Glomerular visceral epithelial cell (primary cell): ENCODE results near the gene KLC4.
"Not testable (repeated sequence)": the region's sequence is repeated elsewhere in the genome, so short reads cannot be mapped to it uniquely, and the experiment has no call there.

Experiments used
- DNase-seq: peaks from one replicate; pipeline ENCODE4 v3.0.0-alpha.2; 2016; ENCODE audit errors: extremely low spot score

Gene KLC4

DNA sequence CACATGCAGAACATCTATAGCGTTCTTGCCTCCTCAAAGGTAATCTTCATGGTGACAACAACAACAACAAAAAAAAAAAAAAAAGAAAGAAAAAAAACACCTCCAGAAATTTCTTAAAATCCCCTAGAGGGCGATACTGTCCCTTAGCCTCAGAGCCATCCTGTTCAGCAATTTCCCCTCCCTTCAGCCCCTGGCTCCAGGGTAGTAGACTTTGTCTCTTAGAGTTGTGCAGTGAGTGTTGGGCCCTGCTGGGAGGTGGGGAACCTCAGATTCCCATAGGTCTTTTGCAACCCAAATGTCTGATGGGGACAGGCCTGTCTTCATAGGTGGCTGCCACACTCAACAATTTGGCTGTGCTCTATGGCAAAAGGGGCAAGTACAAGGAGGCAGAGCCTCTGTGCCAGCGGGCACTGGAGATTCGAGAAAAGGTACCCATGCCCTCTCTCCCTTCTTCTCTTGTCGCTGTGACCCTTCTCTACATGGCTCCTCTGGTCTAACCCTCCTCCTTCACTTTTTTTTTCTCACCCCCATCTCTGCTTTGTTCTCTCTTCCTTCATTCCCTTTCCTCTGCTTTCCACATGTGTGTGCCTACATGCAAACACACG, 10.7 kb downstream of the KLC4 start:
- peak; percentile 67 for DNase-seq

DNA sequence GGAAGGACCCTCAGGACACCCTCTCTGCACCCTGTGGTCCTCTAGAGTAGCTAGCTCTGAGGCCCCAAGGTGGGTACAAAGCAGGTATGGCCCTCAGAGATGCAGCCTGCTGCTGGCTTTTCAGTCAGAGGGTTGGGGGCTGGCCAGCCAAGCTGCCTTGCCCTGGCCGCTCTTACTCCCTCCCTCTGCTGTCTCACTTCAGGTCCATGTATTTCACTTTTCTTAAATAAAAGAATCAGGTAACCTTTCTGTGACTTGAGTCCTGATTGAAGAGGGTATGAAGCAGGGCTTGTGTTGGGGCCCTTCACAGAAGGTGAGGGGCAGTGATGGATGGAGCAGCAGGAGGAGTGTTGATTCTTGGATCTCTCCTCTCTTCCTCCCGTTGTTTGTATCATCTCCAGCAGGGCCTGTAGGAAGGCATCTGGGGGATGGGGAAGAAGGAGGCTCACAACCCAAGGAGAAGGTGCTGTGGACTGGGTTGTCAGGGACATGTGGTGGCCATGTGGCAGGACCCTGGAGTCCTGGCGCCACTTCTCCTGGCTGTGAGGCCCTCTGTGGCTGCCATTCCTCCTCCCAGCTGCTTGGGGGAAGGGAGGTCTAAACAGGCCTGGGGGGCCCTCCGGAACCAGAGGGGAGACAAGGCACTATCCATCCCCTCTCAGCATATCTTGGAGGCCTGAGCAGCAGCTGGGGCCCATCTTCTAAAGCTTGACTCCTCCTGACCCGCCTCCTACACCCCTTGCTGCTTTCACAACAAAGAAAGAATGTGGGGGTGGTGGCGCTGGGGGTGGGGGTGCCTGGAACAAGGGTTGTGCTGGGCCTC, 15.6 kb downstream of the KLC4 start:
- DNase-seq = no peak

DNA sequence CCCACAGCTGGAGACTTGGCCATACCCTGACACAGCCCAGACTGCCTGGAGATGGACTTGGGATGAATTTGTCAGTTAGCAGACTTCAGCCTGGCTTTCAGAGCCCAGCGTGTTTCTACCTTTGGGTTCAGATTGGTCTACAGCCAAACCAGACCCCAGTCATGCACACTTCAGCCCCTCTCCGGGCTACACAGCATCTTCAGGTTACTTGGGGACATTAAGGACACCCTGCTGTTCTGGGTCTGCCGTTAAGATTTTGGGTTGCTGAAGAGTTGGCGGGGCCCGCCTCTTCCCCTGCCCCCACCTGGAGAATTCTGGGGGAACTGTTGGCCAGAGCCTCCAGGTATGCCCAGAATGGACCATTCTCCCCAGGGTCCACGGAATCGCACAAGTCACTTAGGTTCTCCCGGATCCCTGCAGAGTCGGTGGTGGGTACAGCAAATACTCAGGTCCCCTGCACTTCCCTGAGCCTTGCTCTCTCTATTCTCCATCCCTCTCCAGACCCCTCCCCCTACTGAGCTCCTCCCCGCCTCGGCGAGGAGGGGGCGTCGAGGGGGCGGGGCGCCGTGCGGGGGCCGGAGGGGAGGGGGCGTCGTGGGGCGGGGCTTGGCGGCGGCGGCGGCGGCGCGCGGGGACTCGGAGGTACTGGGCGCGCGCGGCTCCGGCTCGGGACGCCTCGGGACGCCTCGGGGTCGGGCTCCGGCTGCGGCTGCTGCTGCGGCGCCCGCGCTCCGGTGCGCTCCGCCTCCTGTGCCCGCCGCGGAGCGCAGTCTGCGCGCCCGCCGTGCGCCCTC, 16.4 kb downstream of the KLC4 start, which contains the start of gene PTK7:
Gene PTK7 (plus strand): TSS at position 645 of the 794 bp plus-strand sequence. CDS start 175 bp downstream, outside the sequence.
- DNase-seq = peak; percentile 78

DNA sequence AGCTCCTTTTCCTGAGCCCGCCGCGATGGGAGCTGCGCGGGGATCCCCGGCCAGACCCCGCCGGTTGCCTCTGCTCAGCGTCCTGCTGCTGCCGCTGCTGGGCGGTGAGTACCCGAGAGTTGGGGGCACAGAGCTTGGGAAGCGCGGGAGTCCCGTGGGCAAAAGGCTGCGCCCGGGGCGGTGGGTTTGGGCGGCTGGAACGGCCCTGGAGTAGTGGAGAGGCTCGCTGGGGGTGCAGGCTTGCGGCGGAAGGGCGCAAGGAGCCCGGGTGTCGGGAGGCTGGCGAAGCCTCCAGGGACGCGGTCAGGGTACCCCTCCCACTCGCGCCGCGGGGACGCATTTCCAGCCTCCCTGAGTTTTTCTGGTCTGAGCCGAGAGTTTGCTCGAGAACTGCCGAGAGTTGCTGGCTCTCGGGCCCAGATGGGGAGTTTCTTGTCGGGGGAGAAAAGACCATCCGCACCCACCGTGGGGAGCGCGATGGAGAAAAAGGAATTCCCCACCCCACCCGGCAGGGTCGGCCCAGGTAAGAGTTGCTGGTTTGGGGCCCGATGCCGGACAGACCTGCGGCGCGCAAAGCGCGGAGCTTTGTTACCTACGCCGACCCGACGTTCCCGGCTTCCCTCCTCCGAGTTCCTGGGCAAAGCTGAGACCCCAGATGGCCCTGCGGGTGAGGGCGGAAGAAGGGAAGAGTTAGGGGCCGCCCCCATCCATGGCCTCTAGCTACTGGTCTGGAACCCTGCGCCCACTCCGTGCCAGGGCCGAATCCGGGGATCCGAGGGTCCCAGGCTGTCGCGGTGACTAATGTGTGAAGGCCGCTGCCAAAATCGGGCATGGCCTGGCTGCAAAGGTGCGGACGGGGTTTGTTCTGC, 17.3 kb downstream of the KLC4 start:
- peak; percentile 62 for DNase-seq

DNA sequence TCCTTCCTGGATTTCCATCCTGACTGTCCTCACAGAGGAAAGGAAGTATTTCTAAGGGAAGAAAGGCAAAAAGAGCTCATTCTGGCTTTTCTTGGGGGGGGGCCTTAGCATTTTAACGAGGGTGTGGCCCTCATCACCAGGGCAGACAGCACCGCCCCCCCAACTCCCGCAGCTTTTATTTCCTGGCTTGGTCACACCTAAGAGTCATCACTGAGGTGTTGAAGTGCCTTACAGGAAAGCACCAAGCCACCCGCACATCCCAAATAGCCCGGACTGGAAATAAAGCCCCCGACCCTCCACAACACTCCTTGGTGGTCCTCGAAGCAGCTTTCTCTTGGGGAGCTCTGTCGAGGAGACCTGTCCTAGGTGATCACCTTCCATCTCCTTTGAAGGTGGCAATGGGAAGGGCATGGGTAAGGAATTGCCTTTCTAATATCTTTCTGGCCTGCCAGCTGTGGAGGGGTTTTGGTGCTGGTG, 17.9 kb downstream of the KLC4 start:
- DNase-seq = no peak

DNA sequence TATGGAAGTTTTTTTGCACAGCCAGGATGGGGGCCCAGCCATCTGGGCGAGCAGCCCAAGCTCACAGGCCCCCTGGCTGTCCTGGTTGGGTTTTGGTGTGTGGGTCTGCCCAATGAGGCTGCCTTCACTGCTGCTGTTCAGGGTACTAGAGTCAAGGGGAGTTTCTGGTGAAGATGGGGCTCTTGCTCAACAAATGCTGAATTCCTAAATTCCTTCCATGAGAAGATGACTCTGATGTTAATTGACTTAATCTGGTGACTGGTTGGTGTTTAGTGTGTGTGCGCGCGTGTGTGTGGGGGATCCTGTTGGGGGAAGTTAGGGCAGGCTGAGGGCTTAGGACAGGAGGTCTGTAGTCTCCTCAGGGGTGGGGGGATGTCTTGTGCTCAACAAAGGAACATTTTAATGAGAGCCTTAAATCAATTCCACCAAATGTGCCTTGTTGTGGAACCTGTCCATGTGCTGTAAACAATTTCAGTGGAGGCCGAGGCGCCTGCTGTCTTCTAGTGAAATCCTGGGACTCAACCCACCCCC, 18.6 kb downstream of the KLC4 start:
- DNase-seq = no peak

DNA sequence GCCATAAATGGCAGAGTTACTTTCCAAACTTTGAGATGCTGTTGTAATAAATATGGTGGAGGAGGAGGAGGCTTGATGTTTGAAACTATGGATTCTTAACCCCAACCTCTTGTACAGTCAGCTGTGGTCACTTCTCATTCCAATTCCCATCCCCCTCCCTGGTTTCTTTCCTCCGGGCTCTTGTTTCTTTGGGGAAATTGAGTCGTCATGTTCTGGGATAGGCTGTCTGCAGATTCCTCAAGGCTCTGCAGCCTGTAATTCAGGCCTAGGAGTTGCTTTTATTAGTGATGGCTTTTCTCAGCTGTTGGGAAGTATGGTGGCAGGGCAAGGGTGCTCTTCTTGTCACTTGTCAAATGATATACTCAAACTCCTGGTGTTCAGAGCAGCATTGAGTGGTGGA, 19.3 kb downstream of the KLC4 start:
- no peak for DNase-seq

DNA sequence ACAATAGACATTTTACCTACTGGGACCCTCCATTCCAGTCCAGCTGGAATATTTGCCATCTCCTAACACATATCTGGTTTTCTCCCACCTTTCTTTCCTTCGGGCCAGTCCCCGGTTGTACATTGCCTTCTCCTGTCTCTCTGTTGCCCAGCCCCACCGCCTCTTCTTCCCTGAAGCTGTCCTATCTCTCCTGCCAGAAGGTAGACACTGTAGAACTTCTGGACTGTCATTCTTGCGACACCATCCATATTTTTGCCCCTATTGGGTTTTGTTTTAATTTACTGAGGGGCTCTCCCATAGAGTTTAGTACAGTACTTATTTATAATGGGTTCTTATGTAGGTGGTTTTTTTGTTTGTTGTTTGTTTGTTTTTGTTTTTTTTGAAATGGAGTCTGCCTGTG, 21.6 kb downstream of the KLC4 start:
- DNase-seq = no peak

DNA sequence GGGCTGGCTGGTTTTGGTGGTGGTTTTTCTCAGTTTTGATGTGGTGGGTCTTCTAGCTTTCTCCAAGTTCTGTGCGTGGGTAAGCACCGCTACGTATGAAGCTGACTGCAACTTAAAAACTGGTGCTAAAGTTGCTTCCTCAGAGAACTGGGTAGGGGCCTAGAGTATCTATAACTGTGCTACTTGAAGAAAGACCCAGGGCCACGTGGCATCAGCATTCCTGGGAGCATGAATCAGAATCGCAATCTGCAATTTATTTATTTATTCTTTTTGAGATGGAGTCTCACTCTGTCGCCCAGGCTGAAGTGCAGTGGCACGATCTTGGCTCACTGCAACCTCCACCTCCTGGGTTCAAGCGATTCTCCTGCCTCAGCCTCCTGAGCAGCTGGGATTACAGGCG, 22.5 kb downstream of the KLC4 start:
- not testable (repeated sequence) for DNase-seq

DNA sequence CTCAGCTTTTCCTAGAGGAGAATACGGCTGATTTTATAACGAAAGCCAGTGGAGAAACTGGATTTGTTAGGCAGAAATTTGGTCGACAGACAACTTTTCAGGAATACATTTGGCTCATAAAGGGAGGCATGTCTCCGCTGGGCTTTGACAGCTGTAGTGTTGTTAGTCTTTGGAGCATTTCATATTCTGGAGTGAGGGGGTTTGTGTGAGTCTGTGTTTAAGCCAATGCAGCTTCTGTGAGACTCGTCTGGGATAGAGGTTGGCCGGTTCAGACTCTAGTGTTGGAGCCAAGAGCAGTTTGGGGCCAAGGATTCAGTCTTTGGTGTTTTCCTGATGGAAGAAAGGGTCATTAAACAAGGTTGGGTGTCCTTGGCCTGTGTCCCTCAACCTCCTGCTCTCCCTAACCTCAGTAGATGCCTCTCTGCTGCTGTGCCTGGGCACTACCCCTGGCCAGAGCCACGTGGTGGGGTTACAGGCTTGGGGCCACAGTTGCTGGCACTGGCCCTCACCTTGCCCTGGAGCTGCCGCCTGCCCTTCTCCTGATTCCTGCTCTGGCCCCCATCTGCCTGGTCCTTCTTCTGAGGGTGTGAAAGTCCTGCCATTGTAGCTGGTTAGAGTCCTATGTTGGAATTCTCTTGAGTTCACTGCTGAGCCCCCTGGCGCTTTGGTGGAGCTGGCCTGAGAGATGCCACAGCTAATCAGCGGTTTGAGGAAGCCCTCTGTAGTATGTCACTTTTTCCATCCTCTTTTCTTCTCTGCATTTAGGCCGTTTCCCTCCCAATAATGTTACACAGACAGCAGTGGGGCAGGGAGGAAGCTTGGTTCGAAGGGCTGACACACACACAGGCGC, 23.6 kb downstream of the KLC4 start:
- no peak for DNase-seq

DNA sequence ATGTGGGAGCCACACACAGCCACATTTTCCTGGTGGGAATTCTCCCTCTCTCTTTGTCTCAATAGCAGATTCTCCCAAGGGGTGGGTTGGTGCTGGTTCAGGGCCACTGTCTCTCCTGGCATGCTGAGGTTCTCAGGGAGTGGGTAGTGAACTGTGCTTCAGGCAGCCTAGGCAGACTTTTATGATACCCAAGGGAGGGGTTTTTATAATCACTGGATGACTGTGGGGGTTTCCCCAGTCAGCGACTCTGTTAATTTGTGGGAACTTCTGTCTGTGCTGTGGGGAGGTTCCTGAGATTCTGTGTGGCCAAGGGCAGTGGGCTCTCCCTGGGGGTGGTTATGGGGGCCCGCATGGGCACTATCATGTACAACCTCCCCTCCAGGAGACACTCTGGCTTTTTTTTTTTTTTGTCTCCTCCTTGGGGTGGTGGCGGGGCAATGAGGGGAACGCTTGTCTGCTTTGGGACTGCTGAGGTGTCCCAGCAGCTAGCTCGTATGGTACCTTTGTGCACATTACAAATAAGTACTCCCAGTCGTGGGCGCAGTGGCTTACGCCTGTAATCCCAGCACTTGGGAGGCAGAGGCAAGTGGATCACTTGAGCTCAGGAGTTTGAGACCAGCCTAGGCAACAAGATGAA, 26.7 kb downstream of the KLC4 start:
- DNase-seq = no peak

DNA sequence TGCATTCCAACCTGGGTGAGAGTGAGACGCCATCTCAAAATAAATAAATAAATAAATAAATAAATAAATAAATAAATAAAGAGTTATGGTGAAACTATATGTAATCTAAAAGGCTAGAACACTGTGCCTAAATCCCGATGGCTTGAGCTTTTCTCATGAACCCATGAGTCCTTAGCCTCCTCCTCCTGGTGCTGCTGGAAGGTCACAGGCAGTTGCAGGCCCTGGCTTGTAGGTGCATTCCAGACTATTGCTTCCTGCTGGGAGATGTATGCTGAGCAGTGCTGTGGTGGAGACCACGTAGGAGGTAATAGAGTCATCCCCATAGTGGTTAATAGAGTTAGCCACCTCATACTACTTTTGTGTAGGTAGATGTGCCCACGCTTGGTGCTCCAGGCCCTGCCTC, 29.2 kb downstream of the KLC4 start:
- peak; percentile 51 for DNase-seq

DNA sequence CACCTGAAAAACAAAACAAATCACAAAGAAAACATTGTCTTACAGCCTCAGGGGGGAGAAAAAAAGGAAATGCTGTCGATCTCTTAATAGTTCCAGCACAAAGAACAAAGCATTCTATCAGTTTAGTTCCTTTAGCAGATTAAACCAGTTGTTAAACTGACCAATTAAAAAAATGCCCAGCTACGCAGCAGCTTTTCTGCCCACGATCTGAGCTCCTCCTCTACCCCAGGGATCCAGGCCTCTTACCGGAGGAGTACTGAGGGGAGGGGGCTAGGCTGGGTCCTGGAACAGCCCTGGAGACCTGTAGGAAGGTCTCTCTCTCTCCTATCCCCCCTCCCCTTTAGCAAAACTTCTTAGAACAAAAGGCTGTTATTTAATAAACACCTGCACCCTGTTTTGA, 30.0 kb downstream of the KLC4 start:
- DNase-seq = no peak

DNA sequence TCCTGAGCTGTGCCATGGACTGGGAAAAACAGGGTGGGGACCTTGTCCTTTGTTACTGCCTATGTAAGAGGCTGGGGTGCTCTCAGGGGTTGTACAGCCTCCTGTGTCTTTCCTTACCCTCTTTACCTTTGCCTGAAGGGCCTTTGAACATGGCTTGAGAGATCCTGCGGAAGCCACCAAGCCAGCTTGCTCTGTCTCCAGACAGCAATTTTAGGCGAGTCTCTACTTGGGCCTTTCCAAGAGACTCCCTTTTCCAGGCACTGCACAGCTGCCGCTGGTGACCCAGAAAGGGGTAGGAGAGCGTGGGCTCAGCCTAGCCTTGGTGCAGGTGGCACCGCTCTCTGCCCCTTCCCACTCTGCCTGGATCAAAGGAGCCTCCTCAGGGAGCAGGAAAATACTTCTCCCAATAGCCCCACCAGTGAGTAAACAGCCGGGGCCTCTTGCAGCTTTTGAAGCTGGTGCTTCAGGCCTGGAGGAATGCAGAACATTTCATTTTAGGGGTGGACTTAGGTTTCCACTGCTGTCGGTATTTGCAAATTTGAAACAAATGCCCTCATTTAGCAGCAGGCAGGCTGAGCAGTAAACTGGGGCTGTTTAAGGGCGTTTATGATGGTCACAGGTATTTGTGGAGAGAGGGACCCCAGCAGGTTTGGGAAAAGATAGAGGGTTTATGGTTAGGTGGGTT, 30.6 kb downstream of the KLC4 start:
- no peak for DNase-seq

DNA sequence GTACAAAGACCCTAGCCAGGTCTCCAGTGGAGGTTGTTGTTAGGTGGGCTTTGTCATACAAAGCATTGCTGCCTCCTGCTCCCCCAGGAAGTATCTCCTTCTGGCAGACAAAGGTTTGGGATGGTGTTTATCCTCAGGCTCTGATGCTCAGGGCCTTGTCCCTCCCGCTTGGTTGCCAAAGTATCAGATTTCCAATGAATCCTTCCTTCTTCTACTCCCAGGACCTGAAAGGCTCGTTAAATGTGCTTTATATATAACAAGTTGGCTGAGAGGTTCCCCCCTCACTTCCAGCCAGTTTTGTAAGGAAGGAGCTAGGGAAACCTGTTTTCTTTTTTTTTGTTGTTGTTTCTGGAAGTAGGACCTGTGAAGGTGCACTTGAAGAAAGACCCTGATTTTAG, 31.1 kb downstream of the KLC4 start:
- no peak for DNase-seq

DNA sequence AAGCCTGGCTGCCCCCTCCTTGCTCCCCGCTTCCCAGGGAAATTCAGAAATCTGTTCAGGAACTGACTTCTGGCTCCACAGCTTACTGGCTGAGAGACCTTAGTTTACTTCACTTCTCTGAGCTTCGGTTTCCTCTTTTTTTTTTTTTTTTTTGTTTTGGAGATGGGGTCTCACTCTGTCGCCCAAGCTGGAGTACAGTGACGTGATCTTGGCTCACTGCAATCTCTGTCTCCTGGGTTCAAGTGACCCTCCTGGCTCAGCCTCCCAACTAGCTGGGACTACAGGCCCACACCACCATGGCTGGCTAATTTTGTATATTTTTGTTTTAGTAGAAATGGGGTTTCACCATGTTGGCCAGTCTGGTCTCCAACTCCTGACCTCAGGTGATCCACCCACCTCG, 31.6 kb downstream of the KLC4 start:
- no peak for DNase-seq

DNA sequence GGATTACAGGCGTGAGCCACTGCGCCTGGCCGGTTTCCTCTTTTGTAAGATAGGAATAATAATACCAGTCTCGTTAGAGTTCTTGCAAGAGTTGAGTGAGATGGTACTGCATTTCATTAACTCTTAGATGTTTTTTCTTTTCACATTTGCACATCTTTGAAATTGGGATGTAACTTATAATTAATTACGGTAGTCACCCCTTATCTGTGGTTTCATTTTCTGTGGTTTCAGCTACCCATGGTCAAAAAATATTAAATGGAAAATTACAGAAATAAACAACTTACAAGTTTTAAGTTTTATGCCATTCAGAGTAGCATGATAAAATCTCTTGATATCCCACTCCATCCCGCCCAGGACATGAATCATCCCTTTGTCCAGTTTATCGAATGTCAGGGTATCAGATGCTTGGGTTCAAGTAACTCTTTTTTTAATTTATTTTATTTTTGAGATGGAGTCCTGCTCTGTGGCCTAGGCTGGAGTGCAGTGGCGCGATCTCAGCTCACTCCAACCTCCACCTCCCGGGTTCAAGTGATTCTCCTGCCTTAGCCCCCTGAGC, 32.1 kb downstream of the KLC4 start:
- no peak for DNase-seq

DNA sequence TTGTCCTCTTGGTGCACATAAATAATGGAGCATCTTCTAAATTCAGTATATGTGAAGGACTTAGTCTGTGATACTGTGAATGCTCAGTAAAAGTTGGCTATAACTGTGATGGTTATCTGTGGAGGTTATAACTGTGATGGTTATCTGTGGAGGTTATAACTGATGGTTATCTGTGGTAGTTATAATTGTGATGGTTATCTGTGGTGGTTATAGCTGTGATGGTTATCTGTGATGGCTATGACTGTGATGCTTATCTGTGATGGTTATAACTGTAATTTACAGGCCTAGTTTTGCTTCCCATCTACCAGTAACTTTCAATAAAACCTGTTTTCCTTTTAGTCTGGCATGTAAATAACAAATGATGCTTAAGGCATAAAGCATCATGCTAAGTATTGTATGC, 33.2 kb downstream of the KLC4 start:
- DNase-seq = no peak
